HG02642 (cell line): ENCODE measurements around the gene GALNS.
"Not testable (repeated sequence)": the region's sequence is repeated elsewhere in the genome, so short reads cannot be mapped to it uniquely, and the experiment has no call there.

ENCODE experiments used
- ATAC-seq: cut with Tn5 transposase; IDR thresholded peaks from one replicate; pipeline ENCODE4 v1.9.1; 2021; ENCODE audit warnings: mild to moderate bottlenecking; ENCODE audit not compliant: unreplicated experiment, poor library complexity

Gene GALNS

DNA sequence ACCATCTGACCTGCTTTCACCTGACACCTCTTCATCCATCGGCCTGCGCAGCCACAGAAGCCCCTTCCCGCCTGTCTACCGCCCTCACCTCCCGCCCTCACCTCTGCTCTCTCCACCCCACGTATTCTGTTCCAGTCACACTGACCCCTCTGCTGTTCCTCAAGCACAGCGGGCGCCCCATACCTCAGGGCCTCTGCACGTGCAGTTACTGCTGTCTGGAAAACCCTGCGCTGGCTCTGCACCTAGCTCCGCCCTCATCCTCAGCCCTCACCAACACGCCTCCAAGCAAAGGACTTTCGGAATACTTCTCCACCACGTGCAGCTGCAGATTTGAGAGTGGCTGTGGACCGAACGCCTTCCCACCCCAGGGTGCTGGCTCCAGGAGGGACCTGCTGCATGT, 34.3 kb upstream of the GALNS start:
- ATAC-seq = no peak

DNA sequence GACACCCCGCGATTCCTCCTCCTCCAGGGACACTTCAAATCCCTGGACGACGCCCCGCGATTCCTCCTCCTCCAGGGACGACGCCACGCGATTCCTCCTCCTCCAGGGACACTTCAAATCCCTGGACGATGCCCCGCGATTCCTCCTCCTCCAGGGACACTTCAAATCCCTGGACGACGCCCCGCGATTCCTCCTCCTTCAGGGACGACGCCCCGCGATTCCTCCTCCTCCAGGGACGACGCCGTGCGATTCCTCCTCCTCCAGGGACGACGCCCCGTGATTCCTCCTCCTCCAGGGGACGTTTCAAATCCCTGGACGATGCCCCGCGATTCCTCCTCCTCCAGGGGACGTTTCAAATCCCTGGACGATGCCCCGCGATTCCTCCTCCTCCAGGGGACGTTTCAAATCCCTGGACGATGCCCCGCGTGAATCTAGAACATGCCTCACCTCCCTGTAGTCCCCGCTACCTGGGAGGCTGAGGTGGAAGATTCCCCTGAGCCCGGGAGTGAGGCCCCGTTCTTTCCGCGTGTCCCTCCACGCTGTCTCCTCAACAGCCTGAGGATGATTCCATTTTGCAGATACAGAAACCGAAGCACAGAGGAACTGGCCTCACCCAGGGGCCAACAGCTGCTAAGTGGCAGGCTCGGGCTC, 33.1 kb upstream of the GALNS start:
- ATAC-seq = not testable (repeated sequence)

- ATAC-seq = no peak
Observed at GRCh38 chr16:88888461-88889387, 32.0 kb upstream of the GALNS start.

GRCh38 chr16:88888057-88888456, 31.3 kb upstream of the GALNS start:
- ATAC-seq = no peak

DNA sequence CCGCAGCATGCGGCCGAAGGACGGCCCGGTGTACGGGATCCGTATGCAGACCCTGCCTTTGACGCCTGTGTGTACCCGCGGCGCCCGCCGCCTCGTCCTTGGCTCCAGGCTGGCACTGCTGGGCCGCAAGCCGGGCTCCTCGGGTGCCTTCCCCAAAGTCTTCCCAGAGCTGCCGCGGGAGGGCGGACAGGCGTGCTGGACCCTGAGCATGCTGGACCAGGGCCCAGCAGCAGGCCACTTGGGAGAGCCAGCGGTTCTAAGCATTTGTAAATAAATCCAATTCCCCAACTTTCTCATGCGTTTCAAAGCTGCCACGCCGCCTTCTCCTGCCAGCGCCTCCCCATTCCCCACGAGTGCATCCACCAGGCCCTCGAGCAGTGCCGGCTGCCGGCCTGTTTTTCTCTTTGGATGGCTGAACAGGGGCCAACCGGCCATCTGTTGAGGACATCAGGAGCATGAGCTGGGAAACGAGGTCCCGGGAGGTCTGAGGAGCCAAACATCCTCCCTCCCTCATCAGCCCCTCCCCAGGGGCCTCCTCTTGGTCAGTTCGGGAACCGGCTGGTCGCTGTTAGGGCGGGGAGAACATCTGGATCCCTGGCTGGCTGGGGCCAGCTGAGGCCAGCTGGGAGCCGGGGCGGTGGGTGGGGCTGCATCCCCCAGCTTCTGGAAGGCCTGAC, 30.2 kb upstream of the GALNS start:
- no peak for ATAC-seq

DNA sequence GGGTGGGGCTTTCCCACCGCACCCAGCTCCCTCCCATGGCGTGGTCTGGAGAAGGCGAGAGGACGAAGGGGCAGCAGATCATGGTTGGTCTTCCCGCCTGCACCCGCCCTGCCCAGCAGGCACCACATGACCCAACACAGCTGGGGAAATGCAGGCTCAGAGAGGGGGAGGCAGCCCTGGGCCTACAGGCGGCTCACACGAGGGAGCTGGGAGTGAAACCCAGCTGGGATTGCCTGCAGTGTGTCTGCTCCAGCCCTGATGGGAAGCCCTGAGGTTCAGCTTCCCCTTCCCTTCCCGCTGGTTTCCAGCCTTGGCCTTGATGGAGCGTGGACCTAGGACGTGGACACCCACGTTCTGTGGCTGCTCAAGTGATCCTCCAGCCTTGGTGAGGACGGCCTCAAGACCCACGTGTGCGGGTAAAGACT, 29.7 kb upstream of the GALNS start:
- no peak for ATAC-seq

DNA sequence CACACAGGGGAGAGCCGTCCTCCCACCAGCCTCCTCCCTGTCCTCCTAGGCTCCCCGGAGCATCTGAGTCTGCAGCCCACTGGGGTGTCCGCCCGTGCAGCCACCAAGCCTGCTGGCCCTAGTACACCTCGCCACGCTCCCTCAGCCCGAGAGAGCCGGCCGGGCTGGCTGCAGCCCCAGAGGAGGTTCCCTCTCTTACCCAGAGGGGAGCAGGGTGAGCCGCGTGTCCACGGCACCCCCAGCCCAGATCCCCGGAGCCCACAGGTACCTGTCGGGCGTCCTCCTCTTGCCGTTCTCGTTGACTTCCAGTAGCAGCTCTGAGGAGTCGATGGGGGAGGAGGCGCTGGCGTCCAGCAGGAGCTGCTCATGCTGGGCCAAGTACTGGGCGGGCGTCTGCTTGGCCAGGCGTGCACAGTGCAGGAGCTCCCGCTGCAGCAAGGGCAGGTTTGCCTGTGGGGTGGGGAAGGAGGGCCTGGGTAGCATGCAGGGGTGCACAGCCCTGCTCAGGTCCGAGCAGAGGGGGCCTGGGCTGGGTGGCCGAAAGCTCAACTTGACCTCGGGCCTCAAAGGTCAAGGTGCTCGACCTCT, 29.0 kb upstream of the GALNS start:
- ATAC-seq = no peak

GRCh38 chr16:88884569-88885271, 28.0 kb upstream of the GALNS start:
- no peak for ATAC-seq

- no peak for ATAC-seq
Observed at GRCh38 chr16:88883946-88884345, 27.2 kb upstream of the GALNS start.

- ATAC-seq = no peak
Observed at GRCh38 chr16:88883117-88883895, 26.6 kb upstream of the GALNS start.

DNA sequence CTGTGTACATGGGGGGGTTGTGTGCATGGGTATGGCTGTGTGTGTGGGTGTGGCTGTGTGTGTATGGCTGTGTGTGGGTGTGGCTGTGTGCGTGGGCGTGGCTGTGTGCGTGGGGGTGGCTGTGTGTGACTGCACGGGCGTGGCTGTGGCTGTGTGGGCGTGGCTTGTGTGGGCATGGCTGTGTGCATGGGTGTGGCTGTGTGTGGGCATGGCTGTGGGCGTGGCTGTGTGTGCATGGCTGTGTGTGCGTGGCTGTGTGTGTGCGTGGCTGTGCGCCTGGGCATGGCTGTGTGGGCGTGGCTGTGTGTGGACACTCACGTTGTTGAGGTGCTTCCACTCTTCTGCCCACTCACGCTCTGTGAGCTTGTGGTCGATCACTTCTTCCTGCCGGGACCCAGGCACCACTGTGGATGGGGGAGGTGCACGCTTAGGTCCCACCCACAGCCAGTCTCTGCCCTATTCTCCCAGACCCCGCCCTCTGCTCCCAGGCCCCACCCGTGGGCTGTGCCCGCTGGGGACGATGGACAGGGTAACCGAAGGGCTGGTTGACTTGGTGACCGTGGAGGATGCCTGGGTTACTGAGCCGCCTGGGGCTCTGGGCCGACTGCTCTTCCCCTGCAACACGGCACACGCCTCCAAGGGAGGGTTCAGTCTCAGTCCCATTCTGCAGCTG, 25.7 kb upstream of the GALNS start:
- no peak for ATAC-seq

DNA sequence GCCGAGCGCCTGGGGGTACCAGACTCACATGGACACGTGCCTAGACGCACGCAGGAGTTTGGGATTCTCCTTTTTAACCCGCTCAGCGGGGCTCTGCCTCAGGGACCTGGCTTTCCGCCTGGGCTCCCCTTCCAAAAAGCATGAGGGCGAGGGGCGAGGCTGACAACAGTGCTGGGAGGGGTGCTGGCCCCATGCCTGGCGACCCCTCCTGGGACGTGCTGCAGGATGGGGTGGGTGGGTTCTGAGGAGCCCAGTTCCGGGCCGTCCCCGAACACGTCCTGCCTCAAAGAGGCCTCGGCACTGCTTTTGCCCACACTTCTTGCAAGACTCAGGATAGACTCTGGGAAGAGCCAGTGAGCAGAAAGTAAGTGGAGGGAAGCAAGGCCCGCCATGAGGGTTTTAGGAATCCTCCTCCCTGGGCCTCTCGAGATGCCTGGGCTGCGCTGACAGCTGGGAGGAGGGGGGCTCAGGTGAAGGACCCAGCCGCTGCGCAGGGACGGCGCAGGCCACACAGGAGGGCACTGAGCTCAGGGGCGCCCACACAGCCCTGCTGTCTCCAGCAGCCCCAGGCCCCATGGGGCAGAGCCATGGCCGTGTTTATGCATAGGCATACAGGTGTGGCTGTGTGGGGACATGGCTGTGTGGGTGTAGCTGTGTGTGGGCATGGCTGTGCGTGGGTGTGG, 25.1 kb upstream of the GALNS start:
- no peak for ATAC-seq

DNA sequence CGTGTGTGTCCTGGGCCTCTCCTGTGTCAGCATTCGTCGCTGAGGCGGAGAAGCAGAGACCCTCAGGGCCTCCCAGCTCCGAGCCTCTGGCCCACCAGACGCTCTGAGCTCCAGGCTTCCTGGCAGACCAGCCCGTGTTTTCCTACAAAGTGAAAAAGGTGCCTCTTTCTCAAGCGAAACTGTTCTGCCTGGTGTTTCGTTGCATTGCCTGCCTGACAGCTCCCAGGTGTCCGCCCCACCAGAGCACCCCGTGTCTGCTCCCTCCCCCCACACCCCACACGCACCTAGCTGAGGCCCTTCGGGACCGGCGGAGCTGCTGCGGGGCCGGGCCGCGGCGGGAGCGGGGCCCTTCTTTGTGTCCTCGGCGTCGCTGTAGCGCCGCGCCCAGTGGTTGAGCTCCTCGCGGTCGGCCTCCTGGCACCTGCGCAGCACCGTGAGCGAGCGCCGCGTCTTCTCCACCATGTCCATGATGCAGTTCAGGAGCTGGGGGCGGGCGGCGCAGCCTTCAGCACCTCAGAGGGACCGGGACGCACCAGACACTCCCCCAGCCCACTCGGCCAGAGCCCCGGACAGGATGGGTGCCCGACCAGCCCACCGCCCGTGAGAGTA, 24.4 kb upstream of the GALNS start:
- ATAC-seq = no peak

GRCh38 chr16:88880226-88881006, 23.7 kb upstream of the GALNS start:
- no peak for ATAC-seq

DNA sequence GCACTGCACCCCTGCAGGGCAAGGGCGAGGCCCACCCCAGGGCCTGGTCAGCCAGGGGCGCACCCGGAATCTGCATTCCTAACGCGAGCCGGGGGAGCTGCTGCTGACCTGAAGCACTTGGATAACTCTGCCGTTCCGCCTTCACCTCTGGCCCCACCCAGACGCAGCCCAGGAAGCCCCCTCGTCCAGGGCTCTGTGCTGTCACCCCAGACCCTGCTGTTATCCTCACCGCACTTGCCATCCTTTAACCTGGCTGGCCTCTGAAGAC, 23.0 kb upstream of the GALNS start:
- no peak for ATAC-seq

DNA sequence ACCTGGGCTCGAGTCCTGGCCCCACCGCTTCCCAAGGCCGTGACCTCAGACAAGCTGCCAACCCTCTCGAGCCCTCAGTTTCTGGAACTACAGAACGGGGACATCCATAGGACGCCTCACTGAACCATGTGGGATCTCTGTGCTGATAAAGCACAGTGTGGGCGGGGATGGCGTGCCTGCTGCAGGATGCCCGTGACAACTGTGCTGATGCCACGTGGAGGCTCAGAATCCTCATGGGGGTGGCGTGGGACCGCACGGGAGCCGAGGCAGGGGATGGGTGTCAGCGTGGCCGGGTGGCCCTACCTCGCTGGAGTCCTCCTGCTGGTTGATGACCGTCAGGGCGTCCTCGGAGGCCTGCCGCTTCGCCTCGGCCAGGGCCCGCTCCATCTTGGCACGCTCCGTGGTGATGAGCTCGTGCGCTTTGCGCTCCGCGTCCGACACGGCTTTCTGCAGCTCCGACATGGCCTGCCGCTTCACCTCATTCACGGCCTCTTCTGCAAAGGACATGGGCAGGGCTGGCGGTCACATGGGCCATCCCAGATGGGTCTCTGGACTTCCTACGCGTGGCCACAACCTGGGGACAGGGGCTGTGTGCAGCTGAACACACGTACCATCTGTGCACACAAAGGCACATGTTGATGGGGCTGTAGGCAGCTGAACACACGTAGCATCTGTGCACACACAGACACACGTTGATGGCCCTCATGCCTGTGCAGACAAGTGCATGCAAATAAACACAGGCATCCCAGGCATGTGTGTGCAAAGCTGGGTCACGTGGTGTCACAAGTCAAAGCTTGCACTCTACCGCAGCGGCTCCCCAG, 22.4 kb upstream of the GALNS start:
- no peak for ATAC-seq

- ATAC-seq = no peak
Observed at GRCh38 chr16:88878356-88878755, 21.6 kb upstream of the GALNS start.
